WTC11 (cell line): ENCODE data around the gene PLPP4. TPM values are rescaled to one million over a fixed set of nuclear protein-coding genes. Genes with fewer than 3 reads are reported as not detected.

Source experiments
- ATAC-seq: fragments of 200-7000 bp; cut with Tn5 transposase; 2 replicates; pipeline ENCODE4 v1.10.0; 2021; ENCODE audit warnings: mild to moderate bottlenecking, moderate library complexity
- CTCF ChIA-PET: fragments of 300-600 bp; sonication (Branson Sonifier 250); formaldehyde crosslinking; loops from one replicate; lab custom pipeline; 2021; ENCODE audit warnings: antibody characterized with exemption; lab: Charles Lee
- POLR2A ChIA-PET: fragments of 350-600 bp; sonication (Branson Sonifier 250); formaldehyde crosslinking; loops from one replicate; lab custom pipeline; 2021; ENCODE audit warnings: antibody characterized with exemption; lab: Charles Lee
- DNase-seq: peaks from one replicate; pipeline ENCODE4 v3.0.0; 2021; ENCODE audit warnings: low spot score
- H3K27ac Mint-ChIP-seq: 2 replicates; pipeline ENCODE4 v1.8.0; 2021; ENCODE audit warnings: mixed read lengths
- H3K27me3 Mint-ChIP-seq: 2 replicates; pipeline ENCODE4 v1.8.0; 2021; ENCODE audit warnings: low read depth, mild to moderate bottlenecking, moderate library complexity, mixed read lengths
- H3K36me3 Mint-ChIP-seq: 2 replicates; pipeline ENCODE4 v1.8.0; 2021; ENCODE audit warnings: mixed read lengths
- H3K4me1 Mint-ChIP-seq: 2 replicates; pipeline ENCODE4 v1.8.0; 2022; ENCODE audit warnings: mixed read lengths
- H3K4me3 Mint-ChIP-seq: 2 replicates; pipeline ENCODE4 v1.8.0; 2021; ENCODE audit warnings: mild to moderate bottlenecking, moderate library complexity, mixed read lengths
- H3K9me3 Mint-ChIP-seq: 2 replicates; pipeline ENCODE4 v1.8.0; 2021; ENCODE audit warnings: mixed read lengths
- AR ChIP-seq: fragments of 250-450 bp; sonication (Bioruptor Pico); IDR thresholded peaks from 2 replicates; pipeline ENCODE4 v1.9.0; 2021; ENCODE audit warnings: mild to moderate bottlenecking
- ATF3 ChIP-seq: sonication (generic); formaldehyde crosslinking; conservative IDR thresholded peaks from 2 replicates; pipeline ENCODE4 v1.8.1; 2022; ENCODE audit warnings: mild to moderate bottlenecking, missing genetic modification reagents
- ATF6 ChIP-seq: sonication (generic); formaldehyde crosslinking; IDR thresholded peaks from 2 replicates; pipeline ENCODE4 v1.8.1; 2023; ENCODE audit warnings: mild to moderate bottlenecking, missing genetic modification reagents
- CDX4 ChIP-seq: fragments of 250-450 bp; sonication (Bioruptor Pico); IDR thresholded peaks from 2 replicates; pipeline ENCODE4 v1.9.0; 2021; ENCODE audit warnings: moderate library complexity, mild to moderate bottlenecking, inconsistent platforms, borderline replicate concordance
- CREB1 ChIP-seq: sonication (generic); formaldehyde crosslinking; IDR thresholded peaks from 2 replicates; pipeline ENCODE4 v1.8.0; 2023; ENCODE audit warnings: mild to moderate bottlenecking, missing genetic modification reagents
- GRHL2 ChIP-seq: fragments of 250-450 bp; sonication (Bioruptor Pico); IDR thresholded peaks from 2 replicates; pipeline ENCODE4 v1.8.0; 2022; ENCODE audit warnings: mild to moderate bottlenecking, moderate library complexity; ENCODE audit not compliant: insufficient replicate concordance, severe bottlenecking
- HMGXB4 ChIP-seq: sonication (generic); formaldehyde crosslinking; IDR thresholded peaks from 2 replicates; pipeline ENCODE4 v1.8.1; 2023; ENCODE audit warnings: mild to moderate bottlenecking, moderate library complexity, missing genetic modification reagents
- NFYB ChIP-seq: sonication (generic); formaldehyde crosslinking; conservative IDR thresholded peaks from 2 replicates; pipeline ENCODE4 v1.8.0; 2022; ENCODE audit warnings: low read depth, missing genetic modification reagents
- SMAD4 ChIP-seq: sonication (generic); formaldehyde crosslinking; IDR thresholded peaks from 2 replicates; pipeline ENCODE4 v1.8.0; 2022; ENCODE audit warnings: mild to moderate bottlenecking, missing genetic modification reagents
- TCF7 ChIP-seq: sonication (generic); formaldehyde crosslinking; IDR thresholded peaks from 2 replicates; pipeline ENCODE4 v1.8.0; 2022; ENCODE audit warnings: mild to moderate bottlenecking, low read depth, missing genetic modification reagents, moderate library complexity
- TEAD1 ChIP-seq: sonication (generic); formaldehyde crosslinking; IDR thresholded peaks from 2 replicates; pipeline ENCODE4 v1.8.0; 2022; ENCODE audit warnings: mild to moderate bottlenecking, missing genetic modification reagents
- TEAD4 ChIP-seq: sonication (generic); formaldehyde crosslinking; IDR thresholded peaks from 2 replicates; pipeline ENCODE4 v1.8.0; 2022; ENCODE audit warnings: mild to moderate bottlenecking, missing genetic modification reagents
- USF1 ChIP-seq: sonication (generic); formaldehyde crosslinking; IDR thresholded peaks from 2 replicates; pipeline ENCODE4 v1.8.0; 2022; ENCODE audit warnings: mild to moderate bottlenecking, missing genetic modification reagents
- USF2 ChIP-seq: sonication (generic); formaldehyde crosslinking; IDR thresholded peaks from 2 replicates; pipeline ENCODE4 v1.8.1; 2023; ENCODE audit warnings: mild to moderate bottlenecking, missing genetic modification reagents, moderate library complexity
- ZBTB21 ChIP-seq: sonication (generic); formaldehyde crosslinking; IDR thresholded peaks from 2 replicates; pipeline ENCODE4 v1.8.1; 2023; ENCODE audit warnings: mild to moderate bottlenecking, missing genetic modification reagents, borderline replicate concordance
- ZMAT4 ChIP-seq: fragments of 250-450 bp; sonication (Bioruptor Pico); IDR thresholded peaks from 2 replicates; pipeline ENCODE4 v1.9.0; 2021; ENCODE audit warnings: mild to moderate bottlenecking
- ZNF138 ChIP-seq: sonication (generic); formaldehyde crosslinking; conservative IDR thresholded peaks from 2 replicates; pipeline ENCODE4 v1.8.1; 2022; ENCODE audit warnings: mild to moderate bottlenecking, moderate library complexity, missing genetic modification reagents
- ZNF232 ChIP-seq: sonication (generic); formaldehyde crosslinking; IDR thresholded peaks from 2 replicates; pipeline ENCODE4 v1.8.0; 2022; ENCODE audit warnings: mild to moderate bottlenecking, missing genetic modification reagents
- ZNF281 ChIP-seq: sonication (generic); formaldehyde crosslinking; IDR thresholded peaks from 2 replicates; pipeline ENCODE4 v1.8.0; 2023; ENCODE audit warnings: mild to moderate bottlenecking, missing genetic modification reagents
- ZNF416 ChIP-seq: fragments of 250-450 bp; sonication (Bioruptor Pico); IDR thresholded peaks from 2 replicates; pipeline ENCODE4 v1.9.0; 2021; ENCODE audit warnings: mild to moderate bottlenecking, inconsistent platforms
- ZSCAN18 ChIP-seq: fragments of 250-450 bp; sonication (Bioruptor Pico); IDR thresholded peaks from 2 replicates; pipeline ENCODE4 v2.1.2; 2022; ENCODE audit warnings: mild to moderate bottlenecking, moderate library complexity
- total RNA-seq: library from RNA; stranded (reverse); gene quantifications from 3 replicates; pipeline ENCODE4 v1.2.3, GENCODE V29; 2021

Gene PLPP4
- total RNA-seq, 1 experiment from 2014 or later = 0.15 TPM

GRCh38 chr10:120433141-120433540 is 23.9 kb upstream of the PLPP4 start (continued):
- no peak for TF ChIP-seq ATF3
- TF ChIP-seq ZNF416 (CRISPR knock-in tag) = no peak
- no peak for TF ChIP-seq ATF6 (CRISPR knock-in tag)
- TF ChIP-seq CREB1 (CRISPR knock-in tag) = no peak
- no peak for TF ChIP-seq AR (CRISPR knock-in tag)

GRCh38 chr10:120436439-120437112 is 20.5 kb upstream of the PLPP4 start:
- H3K36me3 Mint-ChIP-seq = no peaks in the 10 kb centered on the region
- ATAC-seq (no peak), DNase-seq (no peak)
- H3K4me3 Mint-ChIP-seq = no peak overlapping the region
- ChIA-PET CTCF (interaction anchor here (1.0 kb wide), 1 partner anchor 142 kb away, joined by 3 read pairs; no protein-coding TSS in a partner anchor), POLR2A (no interaction called here)
- no peaks in the 10 kb centered on the region for H3K27me3 Mint-ChIP-seq
- no peaks in the 10 kb centered on the region for H3K4me1 Mint-ChIP-seq
- H3K27ac Mint-ChIP-seq = no peak overlapping the region
- H3K9me3 Mint-ChIP-seq = peaks cover 7% of the 10 kb centered on the region
- TF ChIP-seq TEAD4 (CRISPR knock-in tag) = no peak
- no peak for TF ChIP-seq ZNF281 (CRISPR knock-in tag)
- peak; percentile 48; the same call in 1 of the 2 replicates for TF ChIP-seq USF1 (CRISPR knock-in tag)
- TF ChIP-seq HMGXB4 (CRISPR knock-in tag) = no peak
- TF ChIP-seq ZMAT4 (CRISPR knock-in tag) = no peak
- TF ChIP-seq ZSCAN18 = no peak
- TF ChIP-seq ZBTB21 (CRISPR knock-in tag) = no peak
- no peak for TF ChIP-seq TEAD1 (CRISPR knock-in tag)
- TF ChIP-seq CDX4 = no peak
- no peak for TF ChIP-seq ZNF138 (CRISPR knock-in tag)
- no peak for TF ChIP-seq ZNF232 (CRISPR knock-in tag)
- TF ChIP-seq GRHL2 (CRISPR knock-in tag) = no peak
- TF ChIP-seq SMAD4 (CRISPR knock-in tag) = no peak
- TF ChIP-seq TCF7 (CRISPR knock-in tag) = no peak
- peak; percentile 55 for TF ChIP-seq USF2 (CRISPR knock-in tag)
- 0 out of 2 replicates have a peak, but pooled peaks have one; percentile 27 for TF ChIP-seq NFYB (CRISPR knock-in tag)
